ENCODE data around the gene CERS5. TPM values are rescaled to one million over a fixed set of nuclear protein-coding genes. Genes with fewer than 3 reads are reported as not detected.
A peak's percentile ranks its signal among the peaks of the same experiment; 100 is the strongest.

Gene CERS5
- total and polyA plus RNA-seq, 10 of the 15 experiments (the other 5 are each of a cell fraction or from before 2014, with no cell fraction given), result 6.8 to 50.1 (median 31.8) TPM

DNA sequence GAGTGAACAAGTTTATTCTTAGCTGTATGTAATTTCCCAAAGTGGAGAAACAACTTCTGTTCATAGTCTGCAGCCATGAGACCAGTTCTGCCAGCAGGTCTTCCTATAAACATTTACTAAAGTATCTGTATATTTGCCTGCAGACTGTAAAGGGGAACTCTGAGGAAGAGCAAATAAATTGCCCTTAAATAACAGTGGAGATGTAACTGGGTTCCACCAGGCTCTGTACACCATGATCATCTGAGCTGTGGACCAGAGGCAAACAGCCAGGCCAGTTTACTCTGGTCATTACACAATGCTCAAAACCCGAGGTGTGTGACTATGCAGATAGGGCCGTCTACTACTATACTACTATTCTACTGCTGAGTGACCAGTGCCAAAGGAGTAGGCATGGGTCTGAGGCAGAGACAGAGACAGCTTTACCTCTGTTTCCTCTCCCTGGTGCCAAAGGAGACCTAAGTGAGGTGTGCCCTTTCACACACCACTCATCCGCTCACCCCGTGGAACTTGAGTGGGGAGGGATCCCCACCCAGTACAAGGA lies 21.1 kb upstream of the CERS5 start:
- peak overlapping the region; percentile 20; the same call in 1 of the 2 replicates for H3K4me2 ChIP-seq (ENCODE audit: control insufficient read depth, insufficient read depth)
- intact Hi-C loops (cut with micrococcal nuclease; ENCODE audit: unreplicated experiment) (no loop called here), in situ Hi-C loops (cut with MboI) (no loop called here)
- ATAC-seq, result no peak; the same call in 2 of the 3 replicates
- TF ChIP-seq NFYB (IDR thresholded peaks at IDR 0.05; ENCODE audit: insufficient read depth, low read depth, low read length) (no peak), BACH1 (IDR thresholded peaks at IDR 0.05; ENCODE audit: borderline replicate concordance) (no peak), GATAD2B (conservative IDR thresholded peaks at IDR 0.05; ENCODE audit: low read depth) (no peak), ESRRA (IDR thresholded peaks at IDR 0.05; ENCODE audit: low read length) (no peak), NFIC (IDR thresholded peaks at IDR 0.05; ENCODE audit: low read depth, low read length) (no peak), EGR1 (IDR thresholded peaks at IDR 0.05; ENCODE audit: borderline replicate concordance in 1 of 2, low read depth in 2 of 2, low read length in 2 of 2) (no peak), MXI1 (IDR thresholded peaks at IDR 0.05; ENCODE audit: low read depth, low read length) (no peak)
- TF ChIP-seq, protein P1, sequence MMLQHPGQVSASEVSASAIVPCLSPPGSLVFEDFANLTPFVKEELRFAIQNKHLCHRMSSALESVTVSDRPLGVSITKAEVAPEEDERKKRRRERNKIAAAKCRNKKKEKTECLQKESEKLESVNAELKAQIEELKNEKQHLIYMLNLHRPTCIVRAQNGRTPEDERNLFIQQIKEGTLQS (IDR thresholded peaks at IDR 0.05; ENCODE audit: borderline replicate concordance, extremely low read depth, low read depth, low read length), result no peak
- TF ChIP-seq, protein P2, sequence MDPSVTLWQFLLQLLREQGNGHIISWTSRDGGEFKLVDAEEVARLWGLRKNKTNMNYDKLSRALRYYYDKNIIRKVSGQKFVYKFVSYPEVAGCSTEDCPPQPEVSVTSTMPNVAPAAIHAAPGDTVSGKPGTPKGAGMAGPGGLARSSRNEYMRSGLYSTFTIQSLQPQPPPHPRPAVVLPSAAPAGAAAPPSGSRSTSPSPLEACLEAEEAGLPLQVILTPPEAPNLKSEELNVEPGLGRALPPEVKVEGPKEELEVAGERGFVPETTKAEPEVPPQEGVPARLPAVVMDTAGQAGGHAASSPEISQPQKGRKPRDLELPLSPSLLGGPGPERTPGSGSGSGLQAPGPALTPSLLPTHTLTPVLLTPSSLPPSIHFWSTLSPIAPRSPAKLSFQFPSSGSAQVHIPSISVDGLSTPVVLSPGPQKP (IDR thresholded peaks at IDR 0.05; ENCODE audit: low read depth, low read length), result no peak
- TF ChIP-seq, protein P3, sequence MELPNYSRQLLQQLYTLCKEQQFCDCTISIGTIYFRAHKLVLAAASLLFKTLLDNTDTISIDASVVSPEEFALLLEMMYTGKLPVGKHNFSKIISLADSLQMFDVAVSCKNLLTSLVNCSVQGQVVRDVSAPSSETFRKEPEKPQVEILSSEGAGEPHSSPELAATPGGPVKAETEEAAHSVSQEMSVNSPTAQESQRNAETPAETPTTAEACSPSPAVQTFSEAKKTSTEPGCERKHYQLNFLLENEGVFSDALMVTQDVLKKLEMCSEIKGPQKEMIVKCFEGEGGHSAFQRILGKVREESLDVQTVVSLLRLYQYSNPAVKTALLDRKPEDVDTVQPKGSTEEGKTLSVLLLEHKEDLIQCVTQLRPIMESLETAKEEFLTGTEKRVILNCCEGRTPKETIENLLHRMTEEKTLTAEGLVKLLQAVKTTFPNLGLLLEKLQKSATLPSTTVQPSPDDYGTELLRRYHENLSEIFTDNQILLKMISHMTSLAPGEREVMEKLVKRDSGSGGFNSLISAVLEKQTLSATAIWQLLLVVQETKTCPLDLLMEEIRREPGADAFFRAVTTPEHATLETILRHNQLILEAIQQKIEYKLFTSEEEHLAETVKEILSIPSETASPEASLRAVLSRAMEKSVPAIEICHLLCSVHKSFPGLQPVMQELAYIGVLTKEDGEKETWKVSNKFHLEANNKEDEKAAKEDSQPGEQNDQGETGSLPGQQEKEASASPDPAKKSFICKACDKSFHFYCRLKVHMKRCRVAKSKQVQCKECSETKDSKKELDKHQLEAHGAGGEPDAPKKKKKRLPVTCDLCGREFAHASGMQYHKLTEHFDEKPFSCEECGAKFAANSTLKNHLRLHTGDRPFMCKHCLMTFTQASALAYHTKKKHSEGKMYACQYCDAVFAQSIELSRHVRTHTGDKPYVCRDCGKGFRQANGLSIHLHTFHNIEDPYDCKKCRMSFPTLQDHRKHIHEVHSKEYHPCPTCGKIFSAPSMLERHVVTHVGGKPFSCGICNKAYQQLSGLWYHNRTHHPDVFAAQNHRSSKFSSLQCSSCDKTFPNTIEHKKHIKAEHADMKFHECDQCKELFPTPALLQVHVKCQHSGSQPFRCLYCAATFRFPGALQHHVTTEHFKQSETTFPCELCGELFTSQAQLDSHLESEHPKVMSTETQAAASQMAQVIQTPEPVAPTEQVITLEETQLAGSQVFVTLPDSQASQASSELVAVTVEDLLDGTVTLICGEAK (IDR thresholded peaks at IDR 0.05; ENCODE audit: borderline replicate concordance), result no peak
- TF ChIP-seq, protein P4, sequence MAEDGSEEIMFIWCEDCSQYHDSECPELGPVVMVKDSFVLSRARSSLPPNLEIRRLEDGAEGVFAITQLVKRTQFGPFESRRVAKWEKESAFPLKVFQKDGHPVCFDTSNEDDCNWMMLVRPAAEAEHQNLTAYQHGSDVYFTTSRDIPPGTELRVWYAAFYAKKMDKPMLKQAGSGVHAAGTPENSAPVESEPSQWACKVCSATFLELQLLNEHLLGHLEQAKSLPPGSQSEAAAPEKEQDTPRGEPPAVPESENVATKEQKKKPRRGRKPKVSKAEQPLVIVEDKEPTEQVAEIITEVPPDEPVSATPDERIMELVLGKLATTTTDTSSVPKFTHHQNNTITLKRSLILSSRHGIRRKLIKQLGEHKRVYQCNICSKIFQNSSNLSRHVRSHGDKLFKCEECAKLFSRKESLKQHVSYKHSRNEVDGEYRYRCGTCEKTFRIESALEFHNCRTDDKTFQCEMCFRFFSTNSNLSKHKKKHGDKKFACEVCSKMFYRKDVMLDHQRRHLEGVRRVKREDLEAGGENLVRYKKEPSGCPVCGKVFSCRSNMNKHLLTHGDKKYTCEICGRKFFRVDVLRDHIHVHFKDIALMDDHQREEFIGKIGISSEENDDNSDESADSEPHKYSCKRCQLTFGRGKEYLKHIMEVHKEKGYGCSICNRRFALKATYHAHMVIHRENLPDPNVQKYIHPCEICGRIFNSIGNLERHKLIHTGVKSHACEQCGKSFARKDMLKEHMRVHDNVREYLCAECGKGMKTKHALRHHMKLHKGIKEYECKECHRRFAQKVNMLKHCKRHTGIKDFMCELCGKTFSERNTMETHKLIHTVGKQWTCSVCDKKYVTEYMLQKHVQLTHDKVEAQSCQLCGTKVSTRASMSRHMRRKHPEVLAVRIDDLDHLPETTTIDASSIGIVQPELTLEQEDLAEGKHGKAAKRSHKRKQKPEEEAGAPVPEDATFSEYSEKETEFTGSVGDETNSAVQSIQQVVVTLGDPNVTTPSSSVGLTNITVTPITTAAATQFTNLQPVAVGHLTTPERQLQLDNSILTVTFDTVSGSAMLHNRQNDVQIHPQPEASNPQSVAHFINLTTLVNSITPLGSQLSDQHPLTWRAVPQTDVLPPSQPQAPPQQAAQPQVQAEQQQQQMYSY (CRISPR knock-in tag; IDR thresholded peaks at IDR 0.05), result no peak
- peaks cover 28% of the 10 kb centered on the region for H3K4me1 ChIP-seq (ENCODE audit: control insufficient read depth, insufficient read depth, low read length)
- H3K79me2 ChIP-seq (ENCODE audit: control insufficient read depth, insufficient read depth, low read length), result peaks cover 5% of the 10 kb centered on the region; the same call in 1 of the 2 replicates
- H3K36me3 ChIP-seq (ENCODE audit: control insufficient read depth in 2 of 2, insufficient read depth in 2 of 2, low read length in 1 of 2), result peaks cover 8 to 13% of the 10 kb centered on the region in 2 experiments
- H3K4me3 ChIP-seq, result no peak overlapping the region
- 43% methylated on average over 4 of the region's 4 CpGs for WGBS (ENCODE audit: insufficient coverage, insufficient replicate concordance, low lambda C conversion rate, missing lambda C conversion rate)
- peak; percentile 83 for FAIRE-seq
- H2AFZ ChIP-seq (ENCODE audit: control insufficient read depth, low read depth, low read length), result peak overlapping the region; percentile 11
- no peaks in the 10 kb centered on the region for H3K27me3 ChIP-seq (replicated peaks in 1 of 2; ENCODE audit: control insufficient read depth in 2 of 2, insufficient read depth in 2 of 2, low read length in 1 of 2)
- H3K27ac ChIP-seq (ENCODE audit: control insufficient read depth, insufficient read depth), result peak overlapping the region; percentile 55
- RAD21 ChIA-PET (ENCODE audit: unreplicated experiment), result interaction anchor here (0.8 to 3.7 kb wide), 7 partner anchors 12 to 126 kb away, joined by 3 to 29 read pairs (median 4); no protein-coding TSS in a partner anchor
- POLR2A ChIA-PET, result interaction anchor here (1.6 kb wide), 1 partner anchor 21 kb away, joined by 10 read pairs; the partner anchor contains the start of gene CERS5
- no peak for DNase-seq (ENCODE audit: low read depth, low spot score)
- H3K9ac ChIP-seq (ENCODE audit: control insufficient read depth, insufficient read depth, low read length), result no peak overlapping the region
- CTCF ChIA-PET, result interaction anchor here (0.7 to 4.7 kb wide), 7 partner anchors 12 to 126 kb away, joined by 3 to 21 read pairs (median 4); partner anchors contain the start of gene COX14
- no peaks in the 10 kb centered on the region for H4K20me1 ChIP-seq (ENCODE audit: control insufficient read depth, insufficient read depth)
- SMC1A ChIA-PET (ENCODE audit: uncharacterized antibody, unreplicated experiment), result interaction anchor here (0.5 to 4.4 kb wide), 13 partner anchors 16 to 235 kb away, joined by 3 to 32 read pairs (median 3); no protein-coding TSS in a partner anchor
- no TSS peak for BruUV-seq (replicated peaks)
- H3K9me3 ChIP-seq (replicated peaks; ENCODE audit: control insufficient read depth, insufficient read depth, low read length), result no peaks in the 10 kb centered on the region
